Measurements from ENCODE around the gene YPEL5.
"Not testable (repeated sequence)": the region's sequence is repeated elsewhere in the genome, so short reads cannot be mapped to it uniquely, and the experiment has no call there.

YPEL5 gene

GRCh38 chr2:30135541-30135940, 11.3 kb upstream of the YPEL5 start:
- DNase-seq = no peak

DNA sequence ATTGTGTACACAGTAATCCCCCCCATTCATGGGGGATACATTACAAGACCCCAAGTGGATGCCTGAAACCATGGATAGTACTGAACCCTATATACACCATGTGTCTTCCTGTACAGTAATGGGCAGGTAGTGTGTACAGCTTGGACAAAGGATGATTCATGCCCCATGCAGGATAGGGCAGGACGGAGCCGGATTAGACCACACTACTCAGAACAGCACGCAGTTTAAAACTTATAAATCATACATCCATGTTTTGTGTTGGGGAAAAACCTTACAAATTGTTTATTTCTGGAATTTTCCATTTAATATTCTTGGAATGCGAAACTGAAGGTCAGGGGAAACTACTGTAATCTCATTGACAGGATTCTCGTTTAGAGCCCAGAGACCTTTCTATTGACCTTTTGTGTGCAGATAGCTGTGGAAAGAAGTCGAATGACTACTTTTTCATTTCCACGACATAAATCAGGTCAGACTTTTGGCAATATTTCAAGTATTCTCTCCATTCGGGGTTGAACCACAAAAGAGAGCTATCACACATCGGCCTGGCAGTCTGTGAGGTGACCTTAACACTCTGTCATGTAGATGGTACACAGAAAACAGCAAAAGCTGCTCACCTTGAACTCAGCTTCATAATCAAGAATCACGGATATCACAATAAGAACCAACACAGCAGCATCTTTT, 9.9 kb upstream of the YPEL5 start:
- intact Hi-C loops (cut with DNase I) = no loop called here
- DNase-seq = no peak

More at GRCh38 chr2:30135541-30135940, 11.3 kb upstream of the YPEL5 start:
- intact Hi-C loops (cut with DNase I) = no loop called here

GRCh38 chr2:30139131-30139870, 7.5 kb upstream of the YPEL5 start:
- DNase-seq = no peak
- intact Hi-C loops (cut with DNase I) = no loop called here

DNA sequence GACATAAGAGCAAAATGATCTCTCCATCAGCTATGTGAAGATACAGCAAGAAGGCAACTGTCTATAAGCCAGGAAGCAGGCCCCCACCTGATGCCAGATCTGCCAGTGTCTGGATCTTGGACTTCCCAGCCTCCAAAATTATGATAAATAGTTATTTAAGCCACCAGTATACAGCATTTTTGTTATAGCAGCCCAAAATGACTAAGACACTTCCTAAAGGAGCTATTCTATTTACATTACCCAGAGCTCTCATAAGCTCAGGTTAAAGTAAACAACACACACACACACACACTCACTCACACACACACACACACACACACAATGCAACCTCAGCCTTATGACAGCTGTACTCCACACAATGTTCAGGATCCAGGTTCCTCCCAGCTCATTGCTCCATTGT, 5.7 kb upstream of the YPEL5 start:
- DNase-seq = no peak
- intact Hi-C loops (cut with DNase I) = no loop called here

DNA sequence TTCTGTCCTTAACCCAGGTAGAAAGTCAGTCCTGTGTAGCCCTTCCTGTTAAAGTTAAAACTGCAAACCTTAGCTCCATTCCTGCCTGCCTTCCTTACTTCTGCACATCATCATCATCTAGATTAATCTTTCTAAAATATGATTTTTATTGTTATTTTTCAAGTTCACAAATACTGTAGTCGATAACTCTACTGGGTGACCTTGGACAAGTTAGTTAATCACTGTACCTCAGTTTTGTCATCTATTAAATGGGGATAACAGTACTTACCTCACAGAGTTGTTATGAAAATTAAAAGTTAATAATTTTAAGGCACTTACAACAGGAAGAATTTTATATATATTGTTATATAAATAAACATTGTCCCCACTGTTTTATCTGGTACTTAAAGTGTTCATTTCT, 2.5 kb upstream of the YPEL5 start:
- DNase-seq = no peak
- intact Hi-C loops (cut with DNase I) = no loop called here

DNA sequence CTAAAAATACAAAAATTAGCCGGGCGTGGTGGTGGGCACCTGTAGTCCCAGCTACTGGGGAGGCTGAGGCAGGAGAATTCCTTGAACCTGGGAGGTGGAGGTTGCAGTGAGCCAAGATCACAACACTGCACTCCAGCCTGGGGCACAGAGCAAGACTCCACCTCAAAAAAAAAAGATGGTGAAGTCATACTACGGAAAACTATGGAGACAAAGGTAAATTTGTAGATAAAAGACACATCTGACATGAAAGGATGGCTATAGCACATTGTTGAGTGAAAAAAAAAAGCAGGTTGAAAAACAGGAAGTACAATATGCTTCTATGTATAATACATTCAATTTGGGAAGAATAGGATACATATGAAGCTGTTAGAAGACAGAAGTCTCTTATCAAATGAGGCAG, 1.9 kb upstream of the YPEL5 start:
- intact Hi-C loops (cut with DNase I); DNase-seq: not testable (repeated sequence)

DNA sequence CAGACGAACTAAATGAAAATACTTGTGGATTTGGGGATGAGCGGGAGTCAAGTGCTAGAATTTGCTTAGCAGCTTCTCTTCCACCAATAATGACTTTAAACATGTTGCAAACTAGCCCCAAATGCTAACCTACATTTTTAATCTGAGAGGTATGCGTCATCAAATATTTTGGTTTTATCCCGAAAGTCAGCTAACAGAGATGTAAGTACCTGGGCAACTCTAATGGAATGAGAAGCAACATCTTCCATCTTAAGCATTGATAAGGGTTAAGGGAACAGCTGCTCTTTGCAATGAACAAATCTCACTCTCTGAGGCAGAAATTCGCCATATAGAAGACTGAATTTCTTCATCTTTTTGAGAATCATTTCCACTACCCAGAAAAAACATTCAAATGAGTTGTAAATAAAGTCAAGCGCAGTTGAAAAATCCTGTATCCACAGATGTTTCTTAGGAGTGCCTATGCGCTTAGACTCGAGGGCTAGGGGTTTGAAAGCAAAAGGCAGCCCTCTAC, 926 bp upstream of the YPEL5 start:
- no peak for DNase-seq
- intact Hi-C loops (cut with DNase I) = no loop called here

- intact Hi-C loops (cut with DNase I) = no loop called here
- peak in 3 of 10 donors; percentile 21 to 86 (median 29) for DNase-seq
These were observed 448 bp downstream of the YPEL5 start for GRCh38 chr2:30147196-30147714.

- DNase-seq = peak; percentile 75 to 97 (median 80)
- intact Hi-C loops (cut with DNase I) = no loop called here
These were observed 1.2 kb downstream of the YPEL5 start for GRCh38 chr2:30147715-30148610.

- intact Hi-C loops (cut with DNase I) = no loop called here
- DNase-seq = no peak
These were observed 2.0 kb downstream of the YPEL5 start for GRCh38 chr2:30148850-30149249.

- intact Hi-C loops (cut with DNase I) = no loop called here
- no peak for DNase-seq
These were observed 2.7 kb downstream of the YPEL5 start for GRCh38 chr2:30149513-30149912.

- intact Hi-C loops (cut with DNase I) = no loop called here
- no peak for DNase-seq
These were observed 3.2 kb downstream of the YPEL5 start for GRCh38 chr2:30149976-30150375.

DNA sequence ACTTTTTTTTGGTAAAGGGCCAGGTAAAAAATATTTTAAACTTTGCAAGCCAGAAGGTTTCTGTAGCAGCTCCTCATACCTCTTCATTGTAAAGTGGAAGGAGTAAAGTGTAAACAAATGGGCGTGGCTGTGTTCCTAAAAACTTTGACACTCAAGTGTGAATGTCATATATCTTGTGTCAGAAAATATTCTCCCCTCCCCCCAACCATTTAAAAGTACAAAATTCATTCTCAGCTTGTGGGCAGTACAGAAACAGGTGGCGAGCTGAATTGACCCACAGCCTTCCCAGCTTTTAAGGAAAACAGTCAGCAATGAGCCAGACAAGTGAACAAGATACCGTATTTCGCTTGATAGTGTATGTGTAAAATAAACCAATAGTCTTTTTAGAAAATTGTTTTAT, 4.0 kb downstream of the YPEL5 start:
- no peak for DNase-seq
- intact Hi-C loops (cut with DNase I) = no loop called here

- intact Hi-C loops (cut with DNase I) = no loop called here
- no peak for DNase-seq
These were observed 5.6 kb downstream of the YPEL5 start for GRCh38 chr2:30152385-30152784.

DNA sequence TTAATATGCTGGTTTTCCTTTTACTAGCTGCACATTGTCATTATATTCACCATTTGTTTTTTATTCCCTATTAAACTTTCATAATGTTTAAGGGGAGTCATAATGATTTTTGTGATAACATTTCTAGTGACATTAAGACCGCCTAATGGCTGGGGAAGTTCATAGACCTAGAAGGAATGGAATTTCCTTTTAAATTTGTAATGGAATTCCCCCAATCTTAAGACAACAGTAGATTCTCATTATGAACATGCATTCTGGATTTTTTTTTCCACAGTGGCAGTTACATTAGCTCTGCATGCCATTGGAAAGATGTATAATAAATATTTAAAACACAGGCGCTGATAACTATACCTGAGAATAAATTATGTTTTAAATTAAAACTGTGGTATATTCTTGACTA, 8.4 kb downstream of the YPEL5 start:
- intact Hi-C loops (cut with DNase I) = no loop called here
- no peak for DNase-seq

DNA sequence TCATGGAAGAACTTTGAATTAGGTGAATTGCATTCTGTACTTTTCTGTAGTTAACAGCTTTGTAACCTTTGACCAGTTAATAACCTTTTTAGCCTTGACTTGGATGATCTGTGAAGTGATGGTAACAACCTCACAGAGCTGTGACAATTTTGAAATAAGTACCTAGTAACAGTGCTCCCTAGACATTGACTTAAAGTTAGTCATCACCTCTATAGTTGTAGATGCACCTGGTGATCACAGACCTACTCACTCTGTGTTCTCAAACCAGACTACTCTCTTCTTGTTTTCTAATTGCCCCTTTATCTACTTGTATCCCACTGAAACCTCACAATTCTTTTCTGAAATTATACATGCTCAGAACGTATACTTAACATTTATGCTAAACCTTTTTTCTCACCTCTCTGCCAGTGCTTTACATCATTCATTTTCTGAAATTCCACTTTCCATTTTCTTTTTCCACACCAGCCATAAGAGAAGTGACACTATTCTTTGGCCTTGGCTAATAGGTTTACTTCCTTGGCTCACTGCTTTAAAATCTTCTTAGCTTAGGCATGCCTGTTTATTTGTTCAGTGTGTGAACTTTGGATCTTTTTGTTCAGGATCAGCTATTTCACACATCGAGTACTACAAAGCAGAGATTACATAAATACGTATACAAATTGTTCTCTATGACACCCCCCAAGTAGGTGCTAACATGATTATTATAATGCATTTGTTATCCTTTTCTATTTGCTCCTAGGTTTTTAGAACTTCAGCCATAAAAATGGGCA, 9.3 kb downstream of the YPEL5 start:
- intact Hi-C loops (cut with DNase I) = no loop called here
- no peak for DNase-seq

DNA sequence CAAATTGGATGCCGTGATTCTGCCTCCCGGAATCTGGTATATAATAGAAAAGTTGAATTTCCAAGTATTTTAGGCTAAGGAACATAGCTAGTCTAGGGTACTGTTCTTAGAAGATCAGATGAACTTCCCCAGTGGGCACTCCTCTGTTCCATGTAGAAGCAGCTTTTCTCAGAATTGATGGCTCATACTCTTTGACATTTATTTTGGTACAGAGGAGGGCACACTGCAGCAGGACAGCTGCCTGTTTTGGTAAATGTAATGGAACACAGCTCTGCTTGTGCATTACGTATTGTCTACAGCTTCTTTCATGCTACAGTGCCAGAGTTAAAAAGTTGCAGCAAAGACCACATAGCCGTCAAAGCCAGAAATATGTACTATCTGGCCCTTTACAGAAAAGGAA, 10.8 kb downstream of the YPEL5 start:
- intact Hi-C loops (cut with DNase I) = no loop called here
- no peak for DNase-seq

DNA sequence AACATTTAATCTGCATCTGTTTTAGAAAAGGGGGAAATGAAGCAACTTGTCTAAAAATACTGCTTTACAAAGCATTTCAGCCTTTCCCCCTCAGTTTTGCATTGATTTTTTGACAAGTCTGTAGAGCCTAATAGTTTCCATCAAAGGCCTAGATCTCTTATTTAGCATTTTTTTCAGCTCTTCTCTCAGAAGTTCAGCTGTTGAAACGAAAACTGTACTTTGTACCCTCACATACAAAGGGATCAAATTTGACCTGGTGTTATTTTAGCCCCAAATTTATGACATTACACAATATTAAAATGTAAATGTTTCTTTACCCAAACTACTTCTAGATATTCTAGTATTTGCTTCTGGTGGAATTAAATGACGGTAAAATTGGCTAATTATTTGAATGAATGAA, 13.0 kb downstream of the YPEL5 start:
- intact Hi-C loops (cut with DNase I) = no loop called here
- DNase-seq = no peak

GRCh38 chr2:30161929-30162706, 15.3 kb downstream of the YPEL5 start:
- intact Hi-C loops (cut with DNase I) = no loop called here

More at GRCh38 chr2:30161929-30162706, 15.3 kb downstream of the YPEL5 start:
- DNase-seq = no peak
